Smooth muscle cell (in vitro differentiated cells): ENCODE results near the gene CYB5A. TPM values are rescaled to one million over a fixed set of nuclear protein-coding genes. Genes with fewer than 3 reads are reported as not detected.

Experiments used
- DNase-seq: peaks from one replicate; lab custom pipeline; 2025; ENCODE audit not compliant: unreplicated experiment; lab: John Stamatoyannopoulos, UW
- H2AFZ ChIP-seq: fragments of 200-600 bp; sonication (generic); 2 replicates; pipeline ENCODE4 v1.6.0; 2016; ENCODE audit warnings: antibody characterized with exemption, low read depth, mild to moderate bottlenecking
- H3F3A ChIP-seq: fragments of 200-600 bp; sonication (generic); 2 replicates; pipeline ENCODE4 v1.6.0; 2017; ENCODE audit warnings: antibody characterized with exemption, low read depth
- H3K27ac ChIP-seq: fragments of 200-600 bp; sonication (generic); 2 replicates; pipeline ENCODE4 v1.5.1; 2016; ENCODE audit warnings: low read depth, mild to moderate bottlenecking
- H3K27me3 ChIP-seq: fragments of 200-600 bp; sonication (generic); 2 replicates; pipeline ENCODE4 v1.6.1; 2016; ENCODE audit warnings: low read depth, mild to moderate bottlenecking
- H3K36me3 ChIP-seq: fragments of 200-600 bp; sonication (generic); 2 replicates; pipeline ENCODE4 v1.5.1; 2016; ENCODE audit warnings: low read depth
- H3K4me1 ChIP-seq: fragments of 200-600 bp; sonication (generic); 2 replicates; pipeline ENCODE4 v1.5.1; 2016; ENCODE audit warnings: low read depth
- H3K4me2 ChIP-seq: fragments of 200-600 bp; sonication (generic); 2 replicates; pipeline ENCODE4 v1.6.0; 2016; ENCODE audit warnings: mild to moderate bottlenecking
- H3K4me3 ChIP-seq: fragments of 200-600 bp; sonication (generic); 2 replicates; pipeline ENCODE4 v1.5.1; 2016; ENCODE audit warnings: mild to moderate bottlenecking
- H3K79me2 ChIP-seq: fragments of 200-600 bp; sonication (generic); 2 replicates; pipeline ENCODE4 v1.6.0; 2016; ENCODE audit warnings: low read depth, mild to moderate bottlenecking
- H3K9ac ChIP-seq: fragments of 200-600 bp; sonication (generic); 2 replicates; pipeline ENCODE4 v1.6.0; 2016; ENCODE audit warnings: low read depth
- H3K9me3 ChIP-seq: fragments of 200-600 bp; sonication (generic); replicated peaks from 2 replicates; pipeline ENCODE4 v1.5.1; 2016; ENCODE audit warnings: low read depth
- H4K20me1 ChIP-seq: fragments of 200-600 bp; sonication (generic); 2 replicates; pipeline ENCODE4 v1.6.0; 2016; ENCODE audit warnings: low read depth
- WGBS: methylation state at CpG from one replicate; pipeline ENCODE4 v1.1.7; 2016; ENCODE audit warnings: low lambda C conversion rate; 5-methylcytosine and 5-hydroxymethylcytosine counted together
- polyA plus RNA-seq: library from polyadenylated mRNA; unstranded; fragments of >200 nt; fragmentation: Nextera tagmentation; extraction: Ambion mirVana; gene quantifications from 2 replicates; pipeline ENCODE4 v1.2.1, GENCODE V29; 2016
- total RNA-seq: library from RNA; depleted of rRNA; stranded (reverse); fragments of >200 nt; gene quantifications from 2 replicates; pipeline ENCODE4 v1.2.3, GENCODE V29; 2014
- TF ChIP-seq, protein P1 (sequence below): fragments of 200-600 bp; sonication (generic); IDR thresholded peaks from 2 replicates; pipeline ENCODE4 v1.5.1; 2017; ENCODE audit warnings: borderline replicate concordance, mild to moderate bottlenecking, antibody characterized with exemption; ENCODE audit not compliant: insufficient read depth, poor library complexity, severe bottlenecking

Gene CYB5A
- total and polyA plus RNA-seq, 2 experiments from 2014 or later: 52.8 to 83.2 TPM

- DNase-seq: no peak
- H3K9me3 ChIP-seq: no peaks in the 10 kb centered on the region
- 49% methylated on average over 3 of the region's 3 CpGs for WGBS
- H3K27me3 ChIP-seq: no peaks in the 10 kb centered on the region
- H4K20me1 ChIP-seq: no peaks in the 10 kb centered on the region
- no peak overlapping the region for H3K9ac ChIP-seq
- no peaks in the 10 kb centered on the region for H3K36me3 ChIP-seq
- H3K27ac ChIP-seq: no peak overlapping the region
- H3K79me2 ChIP-seq: peaks cover 25% of the 10 kb centered on the region
- TF ChIP-seq, protein P1, sequence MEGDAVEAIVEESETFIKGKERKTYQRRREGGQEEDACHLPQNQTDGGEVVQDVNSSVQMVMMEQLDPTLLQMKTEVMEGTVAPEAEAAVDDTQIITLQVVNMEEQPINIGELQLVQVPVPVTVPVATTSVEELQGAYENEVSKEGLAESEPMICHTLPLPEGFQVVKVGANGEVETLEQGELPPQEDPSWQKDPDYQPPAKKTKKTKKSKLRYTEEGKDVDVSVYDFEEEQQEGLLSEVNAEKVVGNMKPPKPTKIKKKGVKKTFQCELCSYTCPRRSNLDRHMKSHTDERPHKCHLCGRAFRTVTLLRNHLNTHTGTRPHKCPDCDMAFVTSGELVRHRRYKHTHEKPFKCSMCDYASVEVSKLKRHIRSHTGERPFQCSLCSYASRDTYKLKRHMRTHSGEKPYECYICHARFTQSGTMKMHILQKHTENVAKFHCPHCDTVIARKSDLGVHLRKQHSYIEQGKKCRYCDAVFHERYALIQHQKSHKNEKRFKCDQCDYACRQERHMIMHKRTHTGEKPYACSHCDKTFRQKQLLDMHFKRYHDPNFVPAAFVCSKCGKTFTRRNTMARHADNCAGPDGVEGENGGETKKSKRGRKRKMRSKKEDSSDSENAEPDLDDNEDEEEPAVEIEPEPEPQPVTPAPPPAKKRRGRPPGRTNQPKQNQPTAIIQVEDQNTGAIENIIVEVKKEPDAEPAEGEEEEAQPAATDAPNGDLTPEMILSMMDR: no peak
- peak overlapping the region; percentile 0 for H3K4me2 ChIP-seq
- H3K4me1 ChIP-seq: peaks cover 8% of the 10 kb centered on the region
- H3K4me3 ChIP-seq: peak overlapping the region; percentile 27
- H3F3A ChIP-seq: peaks cover 7% of the 10 kb centered on the region
- no peak overlapping the region for H2AFZ ChIP-seq
These were observed 2.6 kb downstream of the CYB5A start for GRCh38 chr18:74289137-74289536.

GRCh38 chr18:74288730-74289129, 3.0 kb downstream of the CYB5A start:
- DNase-seq: no peak
- WGBS: 60% methylated on average over 9 of the region's 9 CpGs
- TF ChIP-seq, protein P1: no peak
- H3F3A ChIP-seq: peaks cover 7% of the 10 kb centered on the region
- no peak overlapping the region for H2AFZ ChIP-seq
- peak overlapping the region; percentile 27 for H3K4me3 ChIP-seq
- no peak overlapping the region for H3K9ac ChIP-seq
- peaks cover 25% of the 10 kb centered on the region for H3K79me2 ChIP-seq
- H3K27ac ChIP-seq: no peak overlapping the region
- no peaks in the 10 kb centered on the region for H4K20me1 ChIP-seq
- H3K4me2 ChIP-seq: peak overlapping the region; percentile 0
- H3K27me3 ChIP-seq: no peaks in the 10 kb centered on the region
- no peaks in the 10 kb centered on the region for H3K9me3 ChIP-seq
- H3K4me1 ChIP-seq: peaks cover 8% of the 10 kb centered on the region
- no peaks in the 10 kb centered on the region for H3K36me3 ChIP-seq

GRCh38 chr18:74288041-74288440, 3.7 kb downstream of the CYB5A start:
- no peaks in the 10 kb centered on the region for H3K36me3 ChIP-seq
- peaks cover 12% of the 10 kb centered on the region for H3K4me1 ChIP-seq
- H4K20me1 ChIP-seq: no peaks in the 10 kb centered on the region
- H3K9me3 ChIP-seq: no peaks in the 10 kb centered on the region
- H3K27me3 ChIP-seq: no peaks in the 10 kb centered on the region
- H3K27ac ChIP-seq: no peak overlapping the region
- no peak overlapping the region for H3K9ac ChIP-seq
- TF ChIP-seq, protein P1: no peak
- H3K79me2 ChIP-seq: peaks cover 29% of the 10 kb centered on the region
- no peak for DNase-seq
- no peak overlapping the region for H2AFZ ChIP-seq
- H3K4me2 ChIP-seq: no peak overlapping the region
- 84% methylated on average over 5 of the region's 5 CpGs for WGBS
- peaks cover 7% of the 10 kb centered on the region for H3F3A ChIP-seq
- H3K4me3 ChIP-seq: peak overlapping the region; percentile 27

DNA sequence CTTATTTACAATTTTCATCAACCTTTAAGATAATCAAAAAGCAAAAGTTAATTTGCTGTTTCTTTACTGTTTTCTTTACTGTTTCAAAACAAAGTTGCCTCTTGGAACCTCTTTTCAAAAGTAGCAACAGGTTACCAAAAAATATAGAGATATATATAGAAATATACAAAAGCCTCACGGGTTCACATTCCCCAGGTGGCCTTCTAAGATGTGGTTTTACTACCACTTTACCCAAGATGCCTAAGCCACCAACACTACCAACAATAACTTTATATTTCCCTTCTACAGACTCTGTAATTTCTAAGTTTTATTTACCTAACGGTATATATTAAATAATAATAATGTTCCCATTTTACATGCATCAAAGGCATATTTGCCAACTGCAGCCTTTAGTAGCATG, 4.9 kb downstream of the CYB5A start:
- Histone ChIP-seq H3K27me3 (no peaks in the 10 kb centered on the region), H3K79me2 (peaks cover 39% of the 10 kb centered on the region), H2AFZ (no peak overlapping the region), H3K9me3 (no peaks in the 10 kb centered on the region), H4K20me1 (peaks cover 5% of the 10 kb centered on the region), H3K27ac (no peak overlapping the region), H3K4me3 (no peak overlapping the region), H3K4me2 (no peak overlapping the region), H3F3A (peaks cover 7% of the 10 kb centered on the region), H3K36me3 (no peaks in the 10 kb centered on the region), H3K9ac (no peak overlapping the region), H3K4me1 (peaks cover 17% of the 10 kb centered on the region)
- DNase-seq: no peak
- TF ChIP-seq, protein P1: no peak
- 98% methylated on average over 2 of the region's 2 CpGs for whole genome bisulfite sequencing
